HFF-Myc (cell line): ENCODE results near the gene TMEM176A.

Experiments
- DNase-seq: peaks from one replicate; pipeline ENCODE4 v3.0.0-alpha.2; 2011; ENCODE audit warnings: low read depth; ENCODE audit errors: extremely low read depth
- H3K4me3 ChIP-seq: replicated peaks from 2 replicates; pipeline ENCODE4 v1.5.1; 2011; ENCODE audit warnings: low read depth, mild to moderate bottlenecking, control low read depth, low read length
- CTCF ChIP-seq: IDR thresholded peaks from 2 replicates; pipeline ENCODE4 v1.5.1; 2012; ENCODE audit warnings: mild to moderate bottlenecking, low read depth, low read length, control low read depth; ENCODE audit errors: missing control alignments

TMEM176A gene

GRCh38 chr7:150800581-150801241 is at the start of gene TMEM176A:
Gene TMEM176A, plus strand, starts transcription at chr7:150800769. Its CDS starts 782 bp downstream, at chr7:150801551.
- no peak within 1 kb of the TSS for H3K4me3 ChIP-seq
- no peak for DNase-seq
- no peak for TF ChIP-seq CTCF

GRCh38 chr7:150751702-150752101 is 48.9 kb upstream of the TMEM176A start:
- no peak for DNase-seq
- TF ChIP-seq CTCF: no peak
- H3K4me3 ChIP-seq: no peak overlapping the region

- no peak for TF ChIP-seq CTCF
- no peak for DNase-seq
- H3K4me3 ChIP-seq: no peak overlapping the region
Measured at GRCh38 chr7:150753239-150753638, 47.3 kb upstream of the TMEM176A start.

- DNase-seq: no peak
- TF ChIP-seq CTCF: peak; percentile 10
Measured at GRCh38 chr7:150753826-150754603, 46.6 kb upstream of the TMEM176A start.

GRCh38 chr7:150754951-150755350 is 45.6 kb upstream of the TMEM176A start:
- no peak overlapping the region for H3K4me3 ChIP-seq
- TF ChIP-seq CTCF: no peak
- DNase-seq: no peak

More at GRCh38 chr7:150753826-150754603, 46.6 kb upstream of the TMEM176A start:
- no peak overlapping the region for H3K4me3 ChIP-seq

GRCh38 chr7:150755473-150756099 is 45.0 kb upstream of the TMEM176A start:
- no peak overlapping the region for H3K4me3 ChIP-seq
- DNase-seq: no peak
- no peak for TF ChIP-seq CTCF
